Measurements from ENCODE around the gene STEAP3. TPM values are rescaled to one million over a fixed set of nuclear protein-coding genes. Genes with fewer than 3 reads are reported as not detected.

Gene STEAP3
- total and polyA plus RNA-seq, 8 donors = 1.7 to 43.8 (median 3.1) TPM

- Histone ChIP-seq H3K9me3 (no peaks in the 10 kb centered on the region), H3K4me1 (no peaks in the 10 kb centered on the region), H3K27ac (no peak overlapping the region), H3K4me3 (no peak overlapping the region), H3K36me3 (no peaks in the 10 kb centered on the region), H3K27me3 (no peaks in the 10 kb centered on the region)
- TF ChIP-seq CTCF (IDR thresholded peaks at IDR 0.05) = no peak
- DNase-seq = no peak
- intact Hi-C loops (cut with DNase I) = no loop called here
- no peak for ATAC-seq
Measured at GRCh38 chr2:119304847-119305246, 81.2 kb downstream of the STEAP3 start.

- TF ChIP-seq CTCF (IDR thresholded peaks at IDR 0.05) = no peak
- no peak overlapping the region for H3K27ac ChIP-seq
- no peak for DNase-seq
Measured at GRCh38 chr2:119305497-119306195, 82.0 kb downstream of the STEAP3 start.

GRCh38 chr2:119306196-119306590 is 82.6 kb downstream of the STEAP3 start:
- peaks cover 0 to 3% of the 10 kb centered on the region in 2 donors for H3K36me3 ChIP-seq
- H3K27me3 ChIP-seq = no peaks in the 10 kb centered on the region
- H3K9me3 ChIP-seq = no peaks in the 10 kb centered on the region
- TF ChIP-seq CTCF (IDR thresholded peaks at IDR 0.05) = no peak
- H3K4me1 ChIP-seq = no peaks in the 10 kb centered on the region
- intact Hi-C loops (cut with DNase I) = no loop called here
- H3K4me3 ChIP-seq = no peak overlapping the region
- H3K27ac ChIP-seq = no peak overlapping the region
- no peak for ATAC-seq
- DNase-seq = no peak

More at GRCh38 chr2:119305497-119306195, 82.0 kb downstream of the STEAP3 start:
- intact Hi-C loops (cut with DNase I) = no loop called here
- Histone ChIP-seq H3K4me3 (no peak overlapping the region), H3K9me3 (no peaks in the 10 kb centered on the region), H3K4me1 (no peaks in the 10 kb centered on the region), H3K27me3 (no peaks in the 10 kb centered on the region), H3K36me3 (no peaks in the 10 kb centered on the region)
- no peak for ATAC-seq

GRCh38 chr2:119307419-119308140 is 83.9 kb downstream of the STEAP3 start:
- H3K9me3 ChIP-seq = no peaks in the 10 kb centered on the region
- DNase-seq = no peak
- peaks cover 0 to 6% of the 10 kb centered on the region in 2 donors for H3K36me3 ChIP-seq
- no peaks in the 10 kb centered on the region for H3K4me1 ChIP-seq
- no peak overlapping the region for H3K27ac ChIP-seq
- H3K27me3 ChIP-seq = no peaks in the 10 kb centered on the region
- intact Hi-C loops (cut with DNase I) = no loop called here
- TF ChIP-seq CTCF (IDR thresholded peaks at IDR 0.05) = no peak
- no peak for ATAC-seq
- no peak overlapping the region for H3K4me3 ChIP-seq

GRCh38 chr2:119308793-119309330 is 85.2 kb downstream of the STEAP3 start:
- TF ChIP-seq CTCF (IDR thresholded peaks at IDR 0.05) = no peak
- intact Hi-C loops (cut with DNase I) = no loop called here
- DNase-seq = no peak

More at GRCh38 chr2:119308793-119309330, 85.2 kb downstream of the STEAP3 start:
- Histone ChIP-seq H3K27me3 (no peaks in the 10 kb centered on the region), H3K9me3 (no peaks in the 10 kb centered on the region), H3K4me1 (no peaks in the 10 kb centered on the region), H3K4me3 (no peak overlapping the region), H3K36me3 (peaks cover 0 to 6% of the 10 kb centered on the region in 2 donors), H3K27ac (no peak overlapping the region)
- no peak for ATAC-seq
